ENCODE measurements around the gene BFSP1.
A peak's percentile ranks its signal among the peaks of the same experiment; 100 is the strongest.

Gene BFSP1

GRCh38 chr20:17542993-17543412, 11.8 kb upstream of the BFSP1 start:
- in situ Hi-C loops (cut with MboI; ENCODE audit: low sequenced_read_pairs), result loop anchor here (5.0 kb wide), 1 partner anchor 69 kb away; no protein-coding TSS in a partner anchor
- Histone ChIP-seq H3K27me3 (ENCODE audit: low read depth) (0 out of 2 replicates have a peak, but pooled peaks cover 5% of the 10 kb centered on the region), H3K4me1 (no peaks in the 10 kb centered on the region), H3K4me3 (no peak overlapping the region), H3K9me3 (no peaks in the 10 kb centered on the region), H3K36me3 (replicated peaks) (no peaks in the 10 kb centered on the region)
- no peak for DNase-seq (ENCODE audit: low spot score in 2 of 2)

GRCh38 chr20:17542481-17542880, 11.3 kb upstream of the BFSP1 start:
- H3K27me3 ChIP-seq (ENCODE audit: low read depth), result 0 out of 2 replicates have a peak, but pooled peaks cover 5% of the 10 kb centered on the region
- no peaks in the 10 kb centered on the region for H3K36me3 ChIP-seq (replicated peaks)
- no peaks in the 10 kb centered on the region for H3K4me1 ChIP-seq
- H3K4me3 ChIP-seq, result no peak overlapping the region
- in situ Hi-C loops (cut with MboI; ENCODE audit: low sequenced_read_pairs), result loop anchor here (5.0 kb wide), 1 partner anchor 70 kb away; no protein-coding TSS in a partner anchor
- H3K9me3 ChIP-seq, result no peaks in the 10 kb centered on the region
- DNase-seq (ENCODE audit: low spot score in 2 of 2), result no peak

- in situ Hi-C loops (cut with MboI; ENCODE audit: low sequenced_read_pairs), result loop anchor here (5.0 kb wide), 1 partner anchor 70 kb away; no protein-coding TSS in a partner anchor
- H3K4me3 ChIP-seq, result no peak overlapping the region
- H3K9me3 ChIP-seq, result no peaks in the 10 kb centered on the region
- H3K27me3 ChIP-seq (ENCODE audit: low read depth), result 0 out of 2 replicates have a peak, but pooled peaks cover 5% of the 10 kb centered on the region
- no peaks in the 10 kb centered on the region for H3K4me1 ChIP-seq
- no peak for DNase-seq (ENCODE audit: low spot score in 2 of 2)
- H3K36me3 ChIP-seq (replicated peaks), result no peaks in the 10 kb centered on the region
These were observed 10.8 kb upstream of the BFSP1 start for GRCh38 chr20:17541996-17542395.

- no peaks in the 10 kb centered on the region; the same call in 1 of the 2 replicates for H3K9me3 ChIP-seq
- in situ Hi-C loops (cut with MboI; ENCODE audit: low sequenced_read_pairs), result loop anchor here (5.0 kb wide), 1 partner anchor 71 kb away; no protein-coding TSS in a partner anchor
- no peaks in the 10 kb centered on the region for H3K4me1 ChIP-seq
- H3K27me3 ChIP-seq (ENCODE audit: low read depth), result 0 out of 2 replicates have a peak, but pooled peaks cover 5% of the 10 kb centered on the region
- no peak overlapping the region for H3K4me3 ChIP-seq
- H3K36me3 ChIP-seq (replicated peaks), result no peaks in the 10 kb centered on the region
- DNase-seq (ENCODE audit: low spot score in 2 of 2), result no peak
These were observed 10.4 kb upstream of the BFSP1 start for GRCh38 chr20:17541596-17541995.

GRCh38 chr20:17538517-17539170, 7.5 kb upstream of the BFSP1 start:
- in situ Hi-C loops (cut with MboI; ENCODE audit: low sequenced_read_pairs), result no loop called here
- H3K27me3 ChIP-seq (ENCODE audit: low read depth), result 0 out of 2 replicates have a peak, but pooled peaks cover 5% of the 10 kb centered on the region

GRCh38 chr20:17537959-17538358, 6.8 kb upstream of the BFSP1 start:
- Histone ChIP-seq H3K4me3 (no peak overlapping the region), H3K9me3 (no peaks in the 10 kb centered on the region; the same call in 1 of the 2 replicates), H3K27me3 (ENCODE audit: low read depth) (no peaks in the 10 kb centered on the region), H3K4me1 (peaks cover 10% of the 10 kb centered on the region; the same call in 1 of the 2 replicates), H3K36me3 (replicated peaks) (no peaks in the 10 kb centered on the region)
- DNase-seq (ENCODE audit: low spot score in 2 of 2), result no peak
- in situ Hi-C loops (cut with MboI; ENCODE audit: low sequenced_read_pairs), result no loop called here

More at GRCh38 chr20:17538517-17539170, 7.5 kb upstream of the BFSP1 start:
- no peak for DNase-seq (ENCODE audit: low spot score in 2 of 2)
- Histone ChIP-seq H3K36me3 (replicated peaks) (no peaks in the 10 kb centered on the region), H3K4me1 (peaks cover 3% of the 10 kb centered on the region; the same call in 1 of the 2 replicates), H3K4me3 (no peak overlapping the region), H3K9me3 (no peaks in the 10 kb centered on the region; the same call in 1 of the 2 replicates)

- H3K4me1 ChIP-seq, result peaks cover 10% of the 10 kb centered on the region
- DNase-seq (ENCODE audit: low spot score in 2 of 2), result peak; percentile 81 to 82
- H3K4me3 ChIP-seq, result no peak overlapping the region
- H3K36me3 ChIP-seq (replicated peaks), result no peaks in the 10 kb centered on the region
- H3K27me3 ChIP-seq (ENCODE audit: low read depth), result no peaks in the 10 kb centered on the region
- in situ Hi-C loops (cut with MboI; ENCODE audit: low sequenced_read_pairs), result no loop called here
- H3K9me3 ChIP-seq, result no peaks in the 10 kb centered on the region; the same call in 1 of the 2 replicates
These were observed 5.8 kb upstream of the BFSP1 start for GRCh38 chr20:17536944-17537444.

GRCh38 chr20:17534077-17534476, 2.9 kb upstream of the BFSP1 start:
- no peak for DNase-seq (ENCODE audit: low spot score in 2 of 2)
- Histone ChIP-seq H3K27me3 (ENCODE audit: low read depth) (no peaks in the 10 kb centered on the region), H3K4me3 (no peak overlapping the region), H3K9me3 (no peaks in the 10 kb centered on the region; the same call in 1 of the 2 replicates), H3K4me1 (peaks cover 18% of the 10 kb centered on the region), H3K36me3 (replicated peaks) (no peaks in the 10 kb centered on the region)
- in situ Hi-C loops (cut with MboI; ENCODE audit: low sequenced_read_pairs), result no loop called here

GRCh38 chr20:17533396-17533795, 2.2 kb upstream of the BFSP1 start:
- Histone ChIP-seq H3K36me3 (replicated peaks) (no peaks in the 10 kb centered on the region), H3K9me3 (no peaks in the 10 kb centered on the region; the same call in 1 of the 2 replicates), H3K27me3 (ENCODE audit: low read depth) (no peaks in the 10 kb centered on the region), H3K4me1 (peaks cover 18% of the 10 kb centered on the region), H3K4me3 (no peak overlapping the region)
- in situ Hi-C loops (cut with MboI; ENCODE audit: low sequenced_read_pairs), result no loop called here
- peak; percentile 66 to 70 for DNase-seq (ENCODE audit: low spot score in 2 of 2)

GRCh38 chr20:17531665-17532025, 466 bp upstream of the BFSP1 start:
- no peak for DNase-seq (ENCODE audit: low spot score in 2 of 2)
- in situ Hi-C loops (cut with MboI; ENCODE audit: low sequenced_read_pairs), result no loop called here
- Histone ChIP-seq H3K9me3 (no peaks in the 10 kb centered on the region; the same call in 1 of the 2 replicates), H3K36me3 (replicated peaks) (no peaks in the 10 kb centered on the region), H3K4me1 (peaks cover 18% of the 10 kb centered on the region), H3K27me3 (ENCODE audit: low read depth) (no peaks in the 10 kb centered on the region), H3K4me3 (peak overlapping the region; percentile 25)

- Histone ChIP-seq H3K4me1 (peaks cover 18% of the 10 kb centered on the region), H3K36me3 (replicated peaks) (no peaks in the 10 kb centered on the region), H3K9me3 (no peaks in the 10 kb centered on the region), H3K27me3 (ENCODE audit: low read depth) (no peaks in the 10 kb centered on the region), H3K4me3 (no peak overlapping the region)
- no peak for DNase-seq (ENCODE audit: low spot score in 2 of 2)
- in situ Hi-C loops (cut with MboI; ENCODE audit: low sequenced_read_pairs), result no loop called here
These were observed 1.0 kb downstream of the BFSP1 start for GRCh38 chr20:17530153-17530552.

- Histone ChIP-seq H3K27me3 (ENCODE audit: low read depth) (no peaks in the 10 kb centered on the region), H3K9me3 (no peaks in the 10 kb centered on the region), H3K4me3 (no peak overlapping the region), H3K4me1 (peaks cover 18% of the 10 kb centered on the region), H3K36me3 (replicated peaks) (no peaks in the 10 kb centered on the region)
- no peak for DNase-seq (ENCODE audit: low spot score in 2 of 2)
- in situ Hi-C loops (cut with MboI; ENCODE audit: low sequenced_read_pairs), result no loop called here
These were observed 1.6 kb downstream of the BFSP1 start for GRCh38 chr20:17529586-17529985.

- Histone ChIP-seq H3K4me1 (0 out of 2 replicates have a peak, but pooled peaks cover 1% of the 10 kb centered on the region), H3K36me3 (replicated peaks) (no peaks in the 10 kb centered on the region), H3K9me3 (no peaks in the 10 kb centered on the region), H3K4me3 (no peak overlapping the region), H3K27me3 (ENCODE audit: low read depth) (no peaks in the 10 kb centered on the region)
- DNase-seq (ENCODE audit: low spot score in 2 of 2), result peak; percentile 27 to 52
- in situ Hi-C loops (cut with MboI; ENCODE audit: low sequenced_read_pairs), result no loop called here
These were observed 5.5 kb downstream of the BFSP1 start for GRCh38 chr20:17525650-17526049.

- Histone ChIP-seq H3K27me3 (ENCODE audit: low read depth) (no peaks in the 10 kb centered on the region), H3K9me3 (no peaks in the 10 kb centered on the region), H3K4me3 (no peak overlapping the region), H3K36me3 (replicated peaks) (no peaks in the 10 kb centered on the region), H3K4me1 (no peaks in the 10 kb centered on the region)
- in situ Hi-C loops (cut with MboI; ENCODE audit: low sequenced_read_pairs), result no loop called here
- no peak for DNase-seq (ENCODE audit: low spot score in 2 of 2)
These were observed 6.0 kb downstream of the BFSP1 start for GRCh38 chr20:17525132-17525531.
